ENCODE measurements around the gene P4HB. TPM values are rescaled to one million over a fixed set of nuclear protein-coding genes. Genes with fewer than 3 reads are reported as not detected.

P4HB gene
- total and polyA plus RNA-seq, 2 experiments from 2014 or later, result 1,651 to 3,203 TPM

- Histone ChIP-seq H3K4me3 (no peak overlapping the region), H3F3A (ENCODE audit: insufficient read depth) (peaks cover 13% of the 10 kb centered on the region), H3K79me2 (ENCODE audit: insufficient read depth) (peaks cover 95% of the 10 kb centered on the region), H4K20me1 (ENCODE audit: insufficient read depth) (no peaks in the 10 kb centered on the region), H3K9ac (no peak overlapping the region), H3K36me3 (ENCODE audit: low read depth) (peaks cover 48% of the 10 kb centered on the region; the same call in 1 of the 2 replicates), H3K4me2 (ENCODE audit: unreplicated experiment) (no peak overlapping the region), H2AFZ (no peak overlapping the region), H3K27me3 (replicated peaks; ENCODE audit: insufficient read depth) (no peaks in the 10 kb centered on the region), H3K27ac (no peak overlapping the region), H3K4me1 (ENCODE audit: insufficient read depth) (peaks cover 13% of the 10 kb centered on the region), H3K9me3 (ENCODE audit: low read depth) (no peaks in the 10 kb centered on the region), H3K9me2 (ENCODE audit: insufficient read depth) (no peaks in the 10 kb centered on the region)
- DNase-seq, result no peak
- TF ChIP-seq EZH2phosphoT487 (IDR thresholded peaks at IDR 0.05; ENCODE audit: insufficient read depth, low read depth), result no peak
- no peak for TF ChIP-seq EZH2 (IDR thresholded peaks at IDR 0.05; ENCODE audit: insufficient read depth, poor library complexity, severe bottlenecking)
- in situ Hi-C loops (cut with MboI), result no loop called here
- 90 to 92% methylated on average over 16 of the region's 16 CpGs for WGBS, 2 experiments (ENCODE audit: low coverage in 1 of 2, low lambda C conversion rate in 2 of 2, missing lambda C conversion rate in 2 of 2)
Observed at GRCh38 chr17:81851423-81851822, 8.9 kb downstream of the P4HB start.

- Histone ChIP-seq H4K20me1 (ENCODE audit: insufficient read depth) (no peaks in the 10 kb centered on the region), H3K27me3 (replicated peaks; ENCODE audit: insufficient read depth) (no peaks in the 10 kb centered on the region), H3F3A (ENCODE audit: insufficient read depth) (peaks cover 29% of the 10 kb centered on the region), H3K4me2 (ENCODE audit: unreplicated experiment) (no peak overlapping the region), H3K4me3 (no peak overlapping the region), H3K36me3 (ENCODE audit: low read depth) (peaks cover 45% of the 10 kb centered on the region; the same call in 1 of the 2 replicates), H3K9ac (no peak overlapping the region), H3K27ac (no peak overlapping the region), H2AFZ (no peak overlapping the region), H3K79me2 (ENCODE audit: insufficient read depth) (peaks cover 78% of the 10 kb centered on the region), H3K9me2 (ENCODE audit: insufficient read depth) (no peaks in the 10 kb centered on the region), H3K9me3 (ENCODE audit: low read depth) (no peaks in the 10 kb centered on the region), H3K4me1 (ENCODE audit: insufficient read depth) (no peaks in the 10 kb centered on the region)
- 97% methylated on average over 12 of the region's 12 CpGs for WGBS, 2 experiments (ENCODE audit: low coverage in 1 of 2, low lambda C conversion rate in 2 of 2, missing lambda C conversion rate in 2 of 2)
- TF ChIP-seq EZH2 (IDR thresholded peaks at IDR 0.05; ENCODE audit: insufficient read depth, poor library complexity, severe bottlenecking), result no peak
- TF ChIP-seq EZH2phosphoT487 (IDR thresholded peaks at IDR 0.05; ENCODE audit: insufficient read depth, low read depth), result no peak
- in situ Hi-C loops (cut with MboI), result no loop called here
- DNase-seq, result no peak
Observed at GRCh38 chr17:81849457-81849856, 10.9 kb downstream of the P4HB start.

DNA sequence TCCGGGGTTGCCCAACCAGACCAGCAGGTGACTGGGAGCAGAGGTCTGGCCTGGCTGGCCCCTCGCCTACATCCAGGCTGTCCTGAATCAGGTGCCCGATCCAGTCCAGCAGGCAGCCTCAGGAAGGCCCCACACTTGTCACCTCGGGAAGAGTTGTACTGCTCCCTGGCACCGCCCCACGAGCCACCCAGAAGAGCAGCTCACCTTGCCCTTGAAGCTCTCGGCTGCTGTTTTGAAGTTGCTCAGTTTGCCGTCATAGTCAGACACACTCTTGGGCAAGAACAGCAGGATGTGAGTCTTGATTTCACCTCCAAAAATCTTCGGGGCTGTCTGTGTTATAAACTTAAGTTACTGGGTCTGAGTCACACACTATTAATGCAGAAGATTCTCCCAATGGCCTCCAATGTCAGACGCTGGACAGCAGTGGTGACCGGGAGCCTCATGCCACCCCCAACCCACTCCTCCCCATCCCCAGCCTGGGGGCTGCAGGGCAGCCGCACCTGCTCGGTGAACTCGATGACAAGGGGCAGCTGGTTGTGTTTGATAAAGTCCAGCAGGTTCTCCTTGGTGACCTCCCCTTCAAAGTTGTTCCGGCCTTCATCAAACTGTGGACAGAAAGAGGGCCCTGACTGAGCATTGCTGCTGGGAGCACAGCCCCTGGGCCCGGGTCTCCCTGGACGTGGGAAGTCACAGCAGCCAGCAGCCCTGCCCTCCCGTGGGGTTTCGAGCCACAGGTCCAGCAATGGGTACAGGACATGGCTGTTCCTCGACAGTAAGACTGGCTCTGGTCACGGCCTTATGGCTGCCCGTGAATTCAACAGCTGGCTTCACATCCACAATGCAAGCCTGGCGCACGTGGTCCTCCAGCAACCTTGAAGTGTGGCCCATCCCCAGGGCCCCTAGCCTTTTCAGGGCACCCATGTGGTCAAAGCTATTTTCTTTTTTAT, 13.3 kb downstream of the P4HB start:
- 85 to 90% methylated on average over 24 of the region's 24 CpGs for WGBS, 2 experiments (ENCODE audit: low coverage in 1 of 2, low lambda C conversion rate in 2 of 2, missing lambda C conversion rate in 2 of 2)
- H3K9ac ChIP-seq, result no peak overlapping the region
- H3K9me2 ChIP-seq (ENCODE audit: insufficient read depth), result no peaks in the 10 kb centered on the region
- H4K20me1 ChIP-seq (ENCODE audit: insufficient read depth), result no peaks in the 10 kb centered on the region
- no peak for DNase-seq
- TF ChIP-seq EZH2phosphoT487 (IDR thresholded peaks at IDR 0.05; ENCODE audit: insufficient read depth, low read depth) (no peak), EZH2 (IDR thresholded peaks at IDR 0.05; ENCODE audit: insufficient read depth, poor library complexity, severe bottlenecking) (no peak)
- H3K27me3 ChIP-seq (replicated peaks; ENCODE audit: insufficient read depth), result no peaks in the 10 kb centered on the region
- no peaks in the 10 kb centered on the region for H3K9me3 ChIP-seq (ENCODE audit: low read depth)
- H3K27ac ChIP-seq, result no peak overlapping the region
- peaks cover 54% of the 10 kb centered on the region for H3K79me2 ChIP-seq (ENCODE audit: insufficient read depth)
- peaks cover 47% of the 10 kb centered on the region for H3F3A ChIP-seq (ENCODE audit: insufficient read depth)
- no peak overlapping the region for H3K4me2 ChIP-seq (ENCODE audit: unreplicated experiment)
- H3K36me3 ChIP-seq (ENCODE audit: low read depth), result peaks cover 32% of the 10 kb centered on the region; the same call in 1 of the 2 replicates
- H3K4me3 ChIP-seq, result no peak overlapping the region
- in situ Hi-C loops (cut with MboI), result no loop called here
- H3K4me1 ChIP-seq (ENCODE audit: insufficient read depth), result no peaks in the 10 kb centered on the region
- H2AFZ ChIP-seq, result no peak overlapping the region

GRCh38 chr17:81845881-81846742, 14.2 kb downstream of the P4HB start:
- in situ Hi-C loops (cut with MboI), result no loop called here
- TF ChIP-seq EZH2phosphoT487 (IDR thresholded peaks at IDR 0.05; ENCODE audit: insufficient read depth, low read depth) (no peak), EZH2 (IDR thresholded peaks at IDR 0.05; ENCODE audit: insufficient read depth, poor library complexity, severe bottlenecking) (no peak)

More at GRCh38 chr17:81845881-81846742, 14.2 kb downstream of the P4HB start:
- 94 to 95% methylated on average over 38 of the region's 38 CpGs for WGBS, 2 experiments (ENCODE audit: low coverage in 1 of 2, low lambda C conversion rate in 2 of 2, missing lambda C conversion rate in 2 of 2)
- H3K4me3 ChIP-seq, result no peak overlapping the region
- no peaks in the 10 kb centered on the region for H3K4me1 ChIP-seq (ENCODE audit: insufficient read depth)
- no peak for DNase-seq
- H3K36me3 ChIP-seq (ENCODE audit: low read depth), result peaks cover 26% of the 10 kb centered on the region; the same call in 1 of the 2 replicates
- H2AFZ ChIP-seq, result no peak overlapping the region
- peaks cover 50% of the 10 kb centered on the region for H3F3A ChIP-seq (ENCODE audit: insufficient read depth)
- no peak overlapping the region for H3K4me2 ChIP-seq (ENCODE audit: unreplicated experiment)
- no peaks in the 10 kb centered on the region for H3K27me3 ChIP-seq (replicated peaks; ENCODE audit: insufficient read depth)
- H3K79me2 ChIP-seq (ENCODE audit: insufficient read depth), result peaks cover 45% of the 10 kb centered on the region
- H3K9ac ChIP-seq, result no peak overlapping the region
- H4K20me1 ChIP-seq (ENCODE audit: insufficient read depth), result no peaks in the 10 kb centered on the region
- H3K9me2 ChIP-seq (ENCODE audit: insufficient read depth), result no peaks in the 10 kb centered on the region
- H3K9me3 ChIP-seq (ENCODE audit: low read depth), result no peaks in the 10 kb centered on the region
- H3K27ac ChIP-seq, result no peak overlapping the region

Data from GM23248 (cell line).